Measurements from ENCODE around the gene RBM33.

- no peak for TF ChIP-seq CTCF (IDR thresholded peaks at IDR 0.05)
- TF ChIP-seq ETV6 (CRISPR knock-in tag; IDR thresholded peaks at IDR 0.05), result no peak
- TF ChIP-seq IRF1 (CRISPR knock-in tag; IDR thresholded peaks at IDR 0.05), result no peak
- TF ChIP-seq USF2 (CRISPR knock-in tag; IDR thresholded peaks at IDR 0.05), result no peak
- no peak for TF ChIP-seq FOXJ3 (CRISPR knock-in tag; IDR thresholded peaks at IDR 0.05; ENCODE audit: borderline replicate concordance)
Measured at GRCh38 chr7:155677688-155678087, 33.2 kb downstream of the RBM33 start.

Measured in WTC11 (cell line).